Panc1 (cell line): ENCODE data around the gene PPP6R2. TPM values are rescaled to one million over a fixed set of nuclear protein-coding genes. Genes with fewer than 3 reads are reported as not detected.
"Not testable (repeated sequence)": the region's sequence is repeated elsewhere in the genome, so short reads cannot be mapped to it uniquely, and the experiment has no call there.

ENCODE experiments used
- ATAC-seq: fragments of 200-7000 bp; cut with Tn5 transposase; 2 replicates; pipeline ENCODE4 v1.9.1; 2020; ENCODE audit warnings: mild to moderate bottlenecking, moderate library complexity
- BruUV-seq: library from RNA; stranded (reverse); fragments of 400-500 nt; replicated peaks from 2 replicates; lab custom pipeline; 2021; lab: Mats Ljungman, UMichigan
- CTCF ChIA-PET: fragments of 300-600 bp; sonication (Branson Sonifier 250); formaldehyde crosslinking; loops from one replicate; lab custom pipeline; 2022; ENCODE audit warnings: antibody characterized with exemption; lab: Charles Lee
- POLR2A ChIA-PET: fragments of 300-600 bp; sonication (Branson Sonifier 250); formaldehyde crosslinking; loops from one replicate; lab custom pipeline; 2022; ENCODE audit warnings: antibody characterized with exemption; lab: Charles Lee
- DNase-seq: peaks from one replicate; pipeline ENCODE4 v3.0.0-alpha.2; 2010; ENCODE audit warnings: low read depth, low spot score
- H3K27ac ChIP-seq: 2 replicates; pipeline ENCODE4 v1.5.1; 2011; ENCODE audit warnings: mild to moderate bottlenecking, low read length, inconsistent platforms
- H3K27me3 ChIP-seq: fragments of 200-500 bp; sonication (Bioruptor generic); 2 replicates; pipeline ENCODE4 v1.6.0; 2014; ENCODE audit warnings: low read length, inconsistent platforms; ENCODE audit not compliant: control insufficient read depth, insufficient read depth
- H3K36me3 ChIP-seq: fragments of 200-500 bp; sonication (Bioruptor generic); 2 replicates; pipeline ENCODE4 v1.5.1; 2014; ENCODE audit warnings: inconsistent platforms, mild to moderate bottlenecking, low read length, moderate library complexity; ENCODE audit not compliant: control insufficient read depth, insufficient read depth
- H3K4me1 ChIP-seq: 2 replicates; pipeline ENCODE4 v1.5.1; 2011; ENCODE audit warnings: inconsistent platforms, mild to moderate bottlenecking, low read length, moderate library complexity; ENCODE audit not compliant: control insufficient read depth, insufficient read depth
- H3K4me3 ChIP-seq, 2 experiments: 2 replicates each; pipeline ENCODE4 v1.5.1; 2011 to 2012; ENCODE audit warnings: low read depth in 2 of 2, low read length in 2 of 2, mild to moderate bottlenecking in 2 of 2, inconsistent platforms in 1 of 2, moderate library complexity in 1 of 2
- H3K9me3 ChIP-seq: fragments of 200-500 bp; sonication (Bioruptor generic); 2 replicates; pipeline ENCODE4 v1.5.1; 2014; ENCODE audit warnings: low read depth, mild to moderate bottlenecking, inconsistent platforms, low read length, moderate library complexity; ENCODE audit not compliant: control insufficient read depth, insufficient read depth
- POLR2AphosphoS5 ChIP-seq: IDR thresholded peaks from 2 replicates; pipeline ENCODE4 v1.6.1; 2012; ENCODE audit warnings: mild to moderate bottlenecking, low read depth, low read length, moderate library complexity
- SIN3A ChIP-seq: IDR thresholded peaks from 2 replicates; pipeline ENCODE4 v1.6.1; 2012; ENCODE audit warnings: low read depth, mild to moderate bottlenecking, low read length, moderate library complexity, borderline replicate concordance; ENCODE audit not compliant: insufficient read depth
- TCF7L2 ChIP-seq: IDR thresholded peaks from 2 replicates; pipeline ENCODE4 v1.6.1; 2011; ENCODE audit warnings: mild to moderate bottlenecking, low read depth, low read length, inconsistent platforms
- in situ Hi-C: cut with HindIII; loops from 2 replicates; pipeline ENCODE4 v1.10.0; 2016; ENCODE audit warnings: low sequenced_read_pairs, low pct_unique_long_range_greater_than_20kb
- intact Hi-C: fragments of 100-400 bp; cut with micrococcal nuclease; formaldehyde crosslinking; loops from one replicate; pipeline ENCODE4 v1.10.0; 2022; ENCODE audit not compliant: unreplicated experiment
- total RNA-seq: library from RNA; stranded (reverse); gene quantifications from one replicate; pipeline ENCODE4 v1.2.1, GENCODE V29; 2021; ENCODE audit not compliant: unreplicated experiment
- TF ChIP-seq, protein P1 (sequence below): fragments of 450-650 bp; IDR thresholded peaks from 2 replicates; pipeline ENCODE4 v1.5.1; 2017; ENCODE audit warnings: mild to moderate bottlenecking
- TF ChIP-seq, protein P2 (sequence below), 2 experiments: IDR thresholded peaks; 2 replicates each; pipeline ENCODE4 v1.6.1; 2011 to 2012; ENCODE audit warnings: low read depth in 2 of 2, control low read depth in 1 of 2, low read length in 1 of 2, mild to moderate bottlenecking in 1 of 2, moderate library complexity in 1 of 2; ENCODE audit not compliant: insufficient read depth in 1 of 2

Gene PPP6R2
- total RNA-seq, 1 experiment from 2014 or later = 52.8 TPM

DNA sequence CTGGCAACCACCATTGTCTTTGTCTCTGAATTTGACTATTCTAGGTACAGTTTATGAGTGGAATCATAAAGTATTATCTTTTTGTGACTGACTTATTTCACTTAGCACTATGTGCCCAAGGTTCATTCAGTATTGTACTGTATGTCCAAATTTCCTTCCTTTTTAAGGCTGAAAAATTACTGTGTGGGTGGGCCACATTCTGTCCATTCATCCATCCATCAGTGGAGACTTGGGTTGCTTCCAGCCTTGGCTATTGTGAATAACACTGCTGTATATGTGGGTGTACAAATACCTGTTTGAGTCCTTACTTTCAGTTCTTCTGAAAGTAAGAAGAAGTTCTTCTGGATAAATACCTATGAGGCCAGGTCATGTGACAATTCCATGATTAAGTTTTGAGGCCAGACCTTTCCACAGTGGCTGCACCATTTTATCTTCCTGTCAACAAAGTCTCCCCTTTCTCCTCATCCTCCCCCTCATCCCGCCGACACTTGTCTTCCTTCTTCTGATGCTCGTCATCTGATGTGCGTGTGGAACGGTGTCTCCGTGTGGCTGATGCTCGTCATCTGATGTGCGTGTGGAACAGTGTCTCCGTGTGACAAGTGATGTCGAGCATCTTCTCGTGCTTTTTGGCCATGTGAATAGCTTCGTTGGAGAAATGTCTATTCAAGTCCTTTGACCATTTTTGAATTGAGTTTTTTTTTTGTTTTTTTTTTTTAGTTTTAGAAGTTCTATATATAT, 82.2 kb downstream of the PPP6R2 start:
- in situ Hi-C loops (no loop called here), intact Hi-C loops (no loop called here)
- POLR2A ChIA-PET = interaction anchor here (0.7 kb wide), 1 partner anchor 124 kb away, joined by 3 read pairs; no protein-coding TSS in a partner anchor
- CTCF ChIA-PET = no interaction called here
- no peaks in the 10 kb centered on the region for H3K4me1 ChIP-seq
- H3K4me3 ChIP-seq = no peak overlapping the region
- no peaks in the 10 kb centered on the region for H3K9me3 ChIP-seq
- BruUV-seq = no TSS peak
- TF ChIP-seq POLR2AphosphoS5 = no peak
- TF ChIP-seq, protein P1, sequence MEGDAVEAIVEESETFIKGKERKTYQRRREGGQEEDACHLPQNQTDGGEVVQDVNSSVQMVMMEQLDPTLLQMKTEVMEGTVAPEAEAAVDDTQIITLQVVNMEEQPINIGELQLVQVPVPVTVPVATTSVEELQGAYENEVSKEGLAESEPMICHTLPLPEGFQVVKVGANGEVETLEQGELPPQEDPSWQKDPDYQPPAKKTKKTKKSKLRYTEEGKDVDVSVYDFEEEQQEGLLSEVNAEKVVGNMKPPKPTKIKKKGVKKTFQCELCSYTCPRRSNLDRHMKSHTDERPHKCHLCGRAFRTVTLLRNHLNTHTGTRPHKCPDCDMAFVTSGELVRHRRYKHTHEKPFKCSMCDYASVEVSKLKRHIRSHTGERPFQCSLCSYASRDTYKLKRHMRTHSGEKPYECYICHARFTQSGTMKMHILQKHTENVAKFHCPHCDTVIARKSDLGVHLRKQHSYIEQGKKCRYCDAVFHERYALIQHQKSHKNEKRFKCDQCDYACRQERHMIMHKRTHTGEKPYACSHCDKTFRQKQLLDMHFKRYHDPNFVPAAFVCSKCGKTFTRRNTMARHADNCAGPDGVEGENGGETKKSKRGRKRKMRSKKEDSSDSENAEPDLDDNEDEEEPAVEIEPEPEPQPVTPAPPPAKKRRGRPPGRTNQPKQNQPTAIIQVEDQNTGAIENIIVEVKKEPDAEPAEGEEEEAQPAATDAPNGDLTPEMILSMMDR = no peak
- TF ChIP-seq TCF7L2 = no peak
- TF ChIP-seq, protein P2, sequence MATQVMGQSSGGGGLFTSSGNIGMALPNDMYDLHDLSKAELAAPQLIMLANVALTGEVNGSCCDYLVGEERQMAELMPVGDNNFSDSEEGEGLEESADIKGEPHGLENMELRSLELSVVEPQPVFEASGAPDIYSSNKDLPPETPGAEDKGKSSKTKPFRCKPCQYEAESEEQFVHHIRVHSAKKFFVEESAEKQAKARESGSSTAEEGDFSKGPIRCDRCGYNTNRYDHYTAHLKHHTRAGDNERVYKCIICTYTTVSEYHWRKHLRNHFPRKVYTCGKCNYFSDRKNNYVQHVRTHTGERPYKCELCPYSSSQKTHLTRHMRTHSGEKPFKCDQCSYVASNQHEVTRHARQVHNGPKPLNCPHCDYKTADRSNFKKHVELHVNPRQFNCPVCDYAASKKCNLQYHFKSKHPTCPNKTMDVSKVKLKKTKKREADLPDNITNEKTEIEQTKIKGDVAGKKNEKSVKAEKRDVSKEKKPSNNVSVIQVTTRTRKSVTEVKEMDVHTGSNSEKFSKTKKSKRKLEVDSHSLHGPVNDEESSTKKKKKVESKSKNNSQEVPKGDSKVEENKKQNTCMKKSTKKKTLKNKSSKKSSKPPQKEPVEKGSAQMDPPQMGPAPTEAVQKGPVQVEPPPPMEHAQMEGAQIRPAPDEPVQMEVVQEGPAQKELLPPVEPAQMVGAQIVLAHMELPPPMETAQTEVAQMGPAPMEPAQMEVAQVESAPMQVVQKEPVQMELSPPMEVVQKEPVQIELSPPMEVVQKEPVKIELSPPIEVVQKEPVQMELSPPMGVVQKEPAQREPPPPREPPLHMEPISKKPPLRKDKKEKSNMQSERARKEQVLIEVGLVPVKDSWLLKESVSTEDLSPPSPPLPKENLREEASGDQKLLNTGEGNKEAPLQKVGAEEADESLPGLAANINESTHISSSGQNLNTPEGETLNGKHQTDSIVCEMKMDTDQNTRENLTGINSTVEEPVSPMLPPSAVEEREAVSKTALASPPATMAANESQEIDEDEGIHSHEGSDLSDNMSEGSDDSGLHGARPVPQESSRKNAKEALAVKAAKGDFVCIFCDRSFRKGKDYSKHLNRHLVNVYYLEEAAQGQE (IDR thresholded peaks at IDR 0.05; ENCODE audit: insufficient read depth in 1 of 2, low read depth in 2 of 2, low read length in 1 of 2) = no peak
- TF ChIP-seq SIN3A = no peak
- H3K36me3 ChIP-seq = peaks cover 2% of the 10 kb centered on the region
- no peak for ATAC-seq
- H3K27me3 ChIP-seq = no peaks in the 10 kb centered on the region
- no peak overlapping the region for H3K27ac ChIP-seq
- DNase-seq = no peak

DNA sequence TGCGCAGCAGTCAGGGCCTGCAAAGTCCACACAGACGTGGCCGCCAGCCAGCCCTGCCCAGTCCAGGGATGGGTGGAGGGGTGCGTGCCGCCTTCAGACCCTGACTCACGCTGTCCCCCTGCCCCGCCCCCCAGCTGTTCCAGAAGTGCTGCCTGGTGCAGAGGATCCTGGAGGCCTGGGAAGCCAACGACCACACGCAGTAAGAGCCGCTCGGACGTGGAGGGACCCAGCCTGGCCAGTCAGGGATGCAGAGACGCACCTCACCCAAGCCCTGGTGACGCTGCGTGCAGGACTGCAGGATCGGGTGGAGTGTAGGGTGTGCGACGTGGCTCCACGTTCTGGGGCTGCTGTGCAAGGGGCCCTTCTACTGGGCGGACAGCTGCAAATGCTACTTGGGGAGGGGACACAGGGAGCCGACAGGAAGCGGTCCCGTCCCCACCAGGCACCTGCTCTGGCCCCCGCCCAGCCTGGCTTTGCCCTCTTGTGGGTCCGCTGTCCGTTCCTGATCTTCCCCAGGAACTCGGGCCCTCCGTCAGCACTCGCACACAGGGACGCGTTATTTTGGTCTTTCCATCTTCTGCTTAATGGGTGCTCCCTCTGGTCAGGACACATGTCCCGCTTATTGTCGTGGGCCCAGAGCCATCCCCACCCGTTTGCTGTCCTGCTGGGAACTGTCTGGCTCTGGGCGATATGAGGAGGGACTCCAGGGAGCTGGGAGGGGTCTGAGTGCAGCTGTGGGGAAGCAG, 89.2 kb downstream of the PPP6R2 start:
- no peak overlapping the region for H3K4me3 ChIP-seq
- CTCF ChIA-PET = no interaction called here
- DNase-seq (no peak), ATAC-seq (no peak)
- H3K27ac ChIP-seq = no peak overlapping the region
- no TSS peak for BruUV-seq
- peaks cover 3% of the 10 kb centered on the region for H3K36me3 ChIP-seq
- TF ChIP-seq SIN3A = no peak
- H3K9me3 ChIP-seq = no peaks in the 10 kb centered on the region
- POLR2A ChIA-PET = no interaction called here
- H3K27me3 ChIP-seq = no peaks in the 10 kb centered on the region
- no peaks in the 10 kb centered on the region for H3K4me1 ChIP-seq
- intact Hi-C loops (no loop called here), in situ Hi-C loops (no loop called here)

DNA sequence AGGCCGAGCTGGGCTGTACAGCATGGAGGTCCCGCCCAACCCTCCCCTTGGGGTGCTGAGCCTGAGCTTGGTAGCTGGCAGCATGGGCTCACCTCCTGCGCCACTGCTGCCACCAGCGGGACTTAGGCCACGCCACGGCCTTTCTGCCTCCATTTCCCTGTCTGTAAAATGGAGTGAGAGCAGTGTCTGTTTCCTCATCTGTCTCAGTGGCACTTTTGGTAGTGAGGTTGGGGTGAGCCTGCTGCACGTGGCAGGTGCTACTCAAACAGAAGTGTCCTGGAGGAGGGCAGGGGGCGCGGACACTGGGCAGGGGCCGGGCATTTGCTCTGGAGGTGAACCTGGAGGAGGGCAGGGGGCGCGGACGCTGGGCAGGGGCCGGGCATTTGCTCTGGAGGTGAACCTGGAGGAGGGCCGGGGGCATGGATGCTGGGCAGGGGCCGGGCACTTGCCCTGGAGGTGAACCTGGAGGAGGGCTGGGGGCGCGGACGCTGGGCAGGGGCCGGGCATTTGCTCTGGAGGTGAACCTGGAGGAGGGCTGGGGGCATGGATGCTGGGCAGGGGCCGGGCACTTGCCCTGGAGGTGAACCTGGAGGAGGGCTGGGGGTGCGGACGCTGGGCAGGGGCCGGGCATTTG, 89.9 kb downstream of the PPP6R2 start:
- ATAC-seq, intact Hi-C loops: not testable (repeated sequence)

More for the DNA sequence above, 89.9 kb downstream of the PPP6R2 start:
- H3K27ac ChIP-seq, in situ Hi-C loops, H3K4me3 ChIP-seq, BruUV-seq, H3K9me3 ChIP-seq, DNase-seq, POLR2A ChIA-PET, CTCF ChIA-PET, H3K4me1 ChIP-seq, H3K36me3 ChIP-seq, H3K27me3 ChIP-seq: not testable (repeated sequence)
